ENCODE measurements around the gene SH3PXD2B. TPM values are rescaled to one million over a fixed set of nuclear protein-coding genes. Genes with fewer than 3 reads are reported as not detected.

The SH3PXD2B gene
- total and polyA plus RNA-seq, 2 donors (not counting 1 experiment from before 2014, with no cell fraction given): not detected

- no peak overlapping the region for H3K27ac Mint-ChIP-seq
- peak overlapping the region; percentile 93 for H3K4me3 Mint-ChIP-seq
- Histone ChIP-seq H3K4me3 (ENCODE audit: control extremely low read depth in 1 of 5, extremely low read depth in 1 of 5, insufficient read depth in 1 of 5, low read depth in 2 of 5, low read length in 4 of 5) (no peak overlapping the region), H3K4me1 (ENCODE audit: control insufficient read depth in 2 of 2, insufficient read depth in 2 of 2, low read length in 2 of 2) (peaks cover 16 to 17% of the 10 kb centered on the region in 2 donors), H3K27ac (ENCODE audit: low read length in 2 of 2) (no peak overlapping the region), H3K9ac (ENCODE audit: low read length) (no peak overlapping the region), H3K27me3 (replicated peaks in 1 of 4; ENCODE audit: control extremely low read depth in 1 of 4, control insufficient read depth in 3 of 4, insufficient read depth in 4 of 4, low read length in 3 of 4) (no peaks in the 10 kb centered on the region), H3K9me3 (ENCODE audit: control extremely low read depth in 1 of 3, control insufficient read depth in 2 of 3, insufficient read depth in 1 of 3, low read length in 2 of 3) (no peaks in the 10 kb centered on the region), H3K4me2 (replicated peaks; ENCODE audit: low read depth, low read length, poor library complexity, severe bottlenecking) (no peak overlapping the region), H3K36me3 (replicated peaks in 1 of 2; ENCODE audit: control extremely low read depth in 1 of 2, control insufficient read depth in 1 of 2, extremely low read depth in 1 of 2, insufficient read depth in 2 of 2, low read length in 1 of 2) (no peaks in the 10 kb centered on the region), H3K79me2 (ENCODE audit: control insufficient read depth, insufficient read depth, low read length) (peaks cover 29% of the 10 kb centered on the region), H4K20me1 (ENCODE audit: control insufficient read depth, insufficient read depth, low read length, poor library complexity, severe bottlenecking) (peaks cover 9% of the 10 kb centered on the region), H2AFZ (ENCODE audit: insufficient read depth, low read depth, low read length, poor library complexity, severe bottlenecking) (no peak overlapping the region)
- peaks cover 20% of the 10 kb centered on the region for H3K4me1 Mint-ChIP-seq
- ChIA-PET POLR2A (no interaction called here), CTCF (interaction anchor here (1.4 to 2.1 kb wide), 5 partner anchors 8 to 179 kb away, joined by 3 to 11 read pairs (median 6); partner anchors contain the start of gene STK10)
- TF ChIP-seq EZH2 (IDR thresholded peaks at IDR 0.05; ENCODE audit: borderline replicate concordance, insufficient read depth, low read depth, low read length, poor library complexity, severe bottlenecking): no peak
- TF ChIP-seq, protein P1, sequence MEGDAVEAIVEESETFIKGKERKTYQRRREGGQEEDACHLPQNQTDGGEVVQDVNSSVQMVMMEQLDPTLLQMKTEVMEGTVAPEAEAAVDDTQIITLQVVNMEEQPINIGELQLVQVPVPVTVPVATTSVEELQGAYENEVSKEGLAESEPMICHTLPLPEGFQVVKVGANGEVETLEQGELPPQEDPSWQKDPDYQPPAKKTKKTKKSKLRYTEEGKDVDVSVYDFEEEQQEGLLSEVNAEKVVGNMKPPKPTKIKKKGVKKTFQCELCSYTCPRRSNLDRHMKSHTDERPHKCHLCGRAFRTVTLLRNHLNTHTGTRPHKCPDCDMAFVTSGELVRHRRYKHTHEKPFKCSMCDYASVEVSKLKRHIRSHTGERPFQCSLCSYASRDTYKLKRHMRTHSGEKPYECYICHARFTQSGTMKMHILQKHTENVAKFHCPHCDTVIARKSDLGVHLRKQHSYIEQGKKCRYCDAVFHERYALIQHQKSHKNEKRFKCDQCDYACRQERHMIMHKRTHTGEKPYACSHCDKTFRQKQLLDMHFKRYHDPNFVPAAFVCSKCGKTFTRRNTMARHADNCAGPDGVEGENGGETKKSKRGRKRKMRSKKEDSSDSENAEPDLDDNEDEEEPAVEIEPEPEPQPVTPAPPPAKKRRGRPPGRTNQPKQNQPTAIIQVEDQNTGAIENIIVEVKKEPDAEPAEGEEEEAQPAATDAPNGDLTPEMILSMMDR (IDR thresholded peaks at IDR 0.05): no peak
- intact Hi-C loops (cut with micrococcal nuclease): no loop called here
- no peaks in the 10 kb centered on the region for H3K27me3 Mint-ChIP-seq
- no peak for ATAC-seq (ENCODE audit: low read depth)
- no peak for DNase-seq
- 85% methylated on average over 8 of the region's 15 CpGs for WGBS (ENCODE audit: insufficient coverage)
- H3K9me3 Mint-ChIP-seq (ENCODE audit: insufficient read depth): no peaks in the 10 kb centered on the region
Observed at GRCh38 chr5:172285226-172286143, 168.8 kb downstream of the SH3PXD2B start.

GRCh38 chr5:172284611-172284980 lies 169.7 kb downstream of the SH3PXD2B start:
- 40% methylated on average over 1 of the region's 11 CpGs for WGBS (ENCODE audit: insufficient coverage)
- Mint-ChIP-seq H3K27ac (peak overlapping the region; percentile 72), H3K9me3 (ENCODE audit: insufficient read depth) (no peaks in the 10 kb centered on the region), H3K27me3 (no peaks in the 10 kb centered on the region), H3K4me3 (peak overlapping the region; percentile 93), H3K4me1 (peaks cover 20% of the 10 kb centered on the region)
- H3K27me3 ChIP-seq (replicated peaks in 1 of 4; ENCODE audit: control extremely low read depth in 1 of 4, control insufficient read depth in 3 of 4, insufficient read depth in 4 of 4, low read length in 3 of 4): no peaks in the 10 kb centered on the region
- H4K20me1 ChIP-seq (ENCODE audit: control insufficient read depth, insufficient read depth, low read length, poor library complexity, severe bottlenecking): peaks cover 9% of the 10 kb centered on the region
- DNase-seq: no peak
- peak overlapping the region; percentile 96 for H2AFZ ChIP-seq (ENCODE audit: insufficient read depth, low read depth, low read length, poor library complexity, severe bottlenecking)
- H3K9me3 ChIP-seq (ENCODE audit: control extremely low read depth in 1 of 3, control insufficient read depth in 2 of 3, insufficient read depth in 1 of 3, low read length in 2 of 3): no peaks in the 10 kb centered on the region
- H3K27ac ChIP-seq (ENCODE audit: low read length in 2 of 2): peak overlapping the region in 1 of 2 donors; percentile 64
- peak overlapping the region; percentile 87 for H3K9ac ChIP-seq (ENCODE audit: low read length)
- intact Hi-C loops (cut with micrococcal nuclease): loop anchor here (1.0 to 5.0 kb wide), 2 partner anchors 9 to 773 kb away; partner anchors contain the start of gene CREBRF
- ChIA-PET CTCF (interaction anchor here (1.4 to 2.1 kb wide), 3 partner anchors 9 to 179 kb away, joined by 6 to 11 read pairs (median 10); partner anchors contain the start of gene STK10), POLR2A (no interaction called here)
- no peak for ATAC-seq (ENCODE audit: low read depth)
- H3K4me3 ChIP-seq (ENCODE audit: control extremely low read depth in 1 of 5, extremely low read depth in 1 of 5, insufficient read depth in 1 of 5, low read depth in 2 of 5, low read length in 4 of 5): peak overlapping the region; percentile 38 to 87 (median 79)
- peaks cover 38% of the 10 kb centered on the region for H3K79me2 ChIP-seq (ENCODE audit: control insufficient read depth, insufficient read depth, low read length)
- no peak for TF ChIP-seq EZH2 (IDR thresholded peaks at IDR 0.05; ENCODE audit: borderline replicate concordance, insufficient read depth, low read depth, low read length, poor library complexity, severe bottlenecking)
- TF ChIP-seq, protein P1 (IDR thresholded peaks at IDR 0.05): no peak
- no peaks in the 10 kb centered on the region for H3K36me3 ChIP-seq (replicated peaks in 1 of 2; ENCODE audit: control extremely low read depth in 1 of 2, control insufficient read depth in 1 of 2, extremely low read depth in 1 of 2, insufficient read depth in 2 of 2, low read length in 1 of 2)
- H3K4me2 ChIP-seq (replicated peaks; ENCODE audit: low read depth, low read length, poor library complexity, severe bottlenecking): peak overlapping the region; percentile 98
- peaks cover 16 to 17% of the 10 kb centered on the region in 2 donors for H3K4me1 ChIP-seq (ENCODE audit: control insufficient read depth in 2 of 2, insufficient read depth in 2 of 2, low read length in 2 of 2)

Data from B cell (primary cell).